SU-DHL-6 (cell line): ENCODE measurements around the gene CIB2.

Experiments
- H2AFZ ChIP-seq: fragments of 200-600 bp; sonication (generic); 2 replicates; pipeline ENCODE4 v1.6.1; 2014; ENCODE audit warnings: low read depth, mild to moderate bottlenecking, moderate library complexity, mixed read lengths, antibody characterized with exemption, low read length; ENCODE audit not compliant: severe bottlenecking
- H3F3A ChIP-seq: fragments of 200-600 bp; shearing (Covaris generic); 2 replicates; pipeline ENCODE4 v1.6.0; 2016; ENCODE audit warnings: antibody characterized with exemption, mild to moderate bottlenecking; ENCODE audit not compliant: insufficient read depth
- H3K27ac ChIP-seq: fragments of 200-600 bp; sonication (generic); 2 replicates; pipeline ENCODE4 v1.5.1; 2016; ENCODE audit warnings: low read depth, mild to moderate bottlenecking, low read length, moderate library complexity, mixed read lengths
- H3K27me3 ChIP-seq: fragments of 200-600 bp; sonication (generic), shearing (Covaris generic); 2 replicates; pipeline ENCODE4 v1.6.0; 2014; ENCODE audit warnings: mild to moderate bottlenecking, low read length
- H3K36me3 ChIP-seq: fragments of 200-600 bp; sonication (generic); 2 replicates; pipeline ENCODE4 v1.6.1; 2014; ENCODE audit warnings: mild to moderate bottlenecking, low read length, mixed read lengths
- H3K4me2 ChIP-seq: fragments of 300-600, 200-600 bp; shearing (Covaris generic), sonication (generic); 2 replicates; pipeline ENCODE4 v1.6.0; 2014; ENCODE audit warnings: low read length, low read depth, mild to moderate bottlenecking; ENCODE audit not compliant: poor library complexity, severe bottlenecking
- H3K4me3 ChIP-seq: fragments of 200-600 bp; sonication (generic); 2 replicates; pipeline ENCODE4 v1.5.1; 2014; ENCODE audit warnings: antibody characterized with exemption, low read length, mild to moderate bottlenecking, mixed read lengths; ENCODE audit not compliant: insufficient read depth, poor library complexity, severe bottlenecking
- H3K79me2 ChIP-seq: fragments of 200-600 bp; sonication (generic); 2 replicates; pipeline ENCODE4 v1.6.1; 2014; ENCODE audit warnings: mild to moderate bottlenecking, low read length, moderate library complexity; ENCODE audit not compliant: insufficient read depth
- H3K9ac ChIP-seq: fragments of 200-600 bp; sonication (generic); 2 replicates; pipeline ENCODE4 v1.7.0; 2014; ENCODE audit warnings: mild to moderate bottlenecking, low read length
- H3K9me2 ChIP-seq: fragments of 200-600 bp; sonication (generic); replicated peaks from 2 replicates; pipeline ENCODE4 v1.6.1; 2014; ENCODE audit warnings: low read length; ENCODE audit not compliant: insufficient read depth
- H3K9me3 ChIP-seq: fragments of 200-600 bp; sonication (generic); 2 replicates; pipeline ENCODE4 v1.6.1; 2014; ENCODE audit warnings: low read length, mixed read lengths; ENCODE audit not compliant: insufficient read depth
- H4K20me1 ChIP-seq: fragments of 200-600 bp; sonication (generic); 2 replicates; pipeline ENCODE4 v1.6.1; 2014; ENCODE audit warnings: low read depth, mild to moderate bottlenecking, antibody characterized with exemption, low read length, moderate library complexity, mixed read lengths
- EZH2phosphoT487 ChIP-seq: fragments of 200-600 bp; sonication (generic), shearing (Covaris generic); conservative IDR thresholded peaks from 2 replicates; pipeline ENCODE4 v1.6.1; 2018; ENCODE audit warnings: mild to moderate bottlenecking, antibody characterized with exemption, low read length, moderate library complexity, mixed read lengths
- TF ChIP-seq, protein P1 (sequence below): fragments of 200-600 bp; sonication (generic); IDR thresholded peaks from one replicate; pipeline ENCODE4 v1.5.1; 2017; ENCODE audit warnings: antibody characterized with exemption, mild to moderate bottlenecking, low read length, moderate library complexity; ENCODE audit not compliant: insufficient read depth, poor library complexity, severe bottlenecking

The CIB2 gene

DNA sequence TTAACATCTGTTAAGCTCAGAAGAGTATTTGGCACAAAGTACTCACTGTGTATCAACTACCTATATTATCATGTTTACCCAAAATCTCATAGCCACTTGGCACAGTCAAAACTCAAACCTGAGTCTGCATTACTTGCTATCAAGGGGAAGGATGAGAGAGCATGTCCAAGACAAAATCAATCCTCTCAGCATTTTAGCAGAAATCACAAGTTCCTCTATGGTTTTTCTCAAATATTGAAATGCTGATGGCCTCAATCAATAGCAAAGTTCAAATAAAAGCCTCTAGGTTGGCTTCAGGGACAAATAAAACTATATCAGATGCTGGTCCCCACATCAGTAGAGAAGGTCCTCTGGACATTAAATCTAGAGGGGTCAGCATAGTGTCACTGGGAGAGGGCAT is 68.0 kb downstream of the CIB2 start:
- H3F3A ChIP-seq = no peaks in the 10 kb centered on the region
- peaks cover 19% of the 10 kb centered on the region; the same call in 1 of the 2 replicates for H3K79me2 ChIP-seq

DNA sequence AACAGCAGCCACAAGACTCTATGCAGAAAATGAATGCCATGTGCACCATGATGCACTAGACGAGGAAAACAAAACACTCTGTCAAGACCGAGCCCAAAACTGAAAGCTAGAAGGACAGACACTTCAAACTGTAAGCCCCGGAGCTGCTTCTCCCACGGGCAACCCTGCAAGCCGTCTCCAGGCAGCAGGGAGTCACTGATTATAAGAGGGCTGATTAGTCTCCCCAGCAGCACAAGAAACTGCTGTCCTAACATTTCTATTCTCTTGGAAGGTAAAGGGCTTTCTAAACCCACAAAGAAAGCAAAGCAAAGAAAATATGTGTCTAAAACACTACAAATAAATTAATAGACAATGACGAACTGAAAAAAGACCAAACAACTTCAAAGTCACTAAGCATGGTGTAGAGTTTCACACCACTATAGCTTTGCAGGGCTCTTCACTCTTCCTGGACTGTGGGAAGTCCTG is 69.2 kb downstream of the CIB2 start:
- Histone ChIP-seq H3K9me3 (no peaks in the 10 kb centered on the region), H2AFZ (no peak overlapping the region), H4K20me1 (no peaks in the 10 kb centered on the region; the same call in 1 of the 2 replicates), H3K9ac (no peak overlapping the region), H3K9me2 (no peaks in the 10 kb centered on the region), H3K27me3 (no peaks in the 10 kb centered on the region), H3K36me3 (no peaks in the 10 kb centered on the region), H3K79me2 (peaks cover 19% of the 10 kb centered on the region; the same call in 1 of the 2 replicates), H3K4me2 (no peak overlapping the region), H3K27ac (no peak overlapping the region), H3F3A (no peaks in the 10 kb centered on the region), H3K4me3 (no peak overlapping the region)
- no peak for TF ChIP-seq EZH2phosphoT487
- TF ChIP-seq, protein P1, sequence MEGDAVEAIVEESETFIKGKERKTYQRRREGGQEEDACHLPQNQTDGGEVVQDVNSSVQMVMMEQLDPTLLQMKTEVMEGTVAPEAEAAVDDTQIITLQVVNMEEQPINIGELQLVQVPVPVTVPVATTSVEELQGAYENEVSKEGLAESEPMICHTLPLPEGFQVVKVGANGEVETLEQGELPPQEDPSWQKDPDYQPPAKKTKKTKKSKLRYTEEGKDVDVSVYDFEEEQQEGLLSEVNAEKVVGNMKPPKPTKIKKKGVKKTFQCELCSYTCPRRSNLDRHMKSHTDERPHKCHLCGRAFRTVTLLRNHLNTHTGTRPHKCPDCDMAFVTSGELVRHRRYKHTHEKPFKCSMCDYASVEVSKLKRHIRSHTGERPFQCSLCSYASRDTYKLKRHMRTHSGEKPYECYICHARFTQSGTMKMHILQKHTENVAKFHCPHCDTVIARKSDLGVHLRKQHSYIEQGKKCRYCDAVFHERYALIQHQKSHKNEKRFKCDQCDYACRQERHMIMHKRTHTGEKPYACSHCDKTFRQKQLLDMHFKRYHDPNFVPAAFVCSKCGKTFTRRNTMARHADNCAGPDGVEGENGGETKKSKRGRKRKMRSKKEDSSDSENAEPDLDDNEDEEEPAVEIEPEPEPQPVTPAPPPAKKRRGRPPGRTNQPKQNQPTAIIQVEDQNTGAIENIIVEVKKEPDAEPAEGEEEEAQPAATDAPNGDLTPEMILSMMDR = no peak

More for the DNA sequence above, 68.0 kb downstream of the CIB2 start:
- Histone ChIP-seq H3K9ac (no peak overlapping the region), H2AFZ (no peak overlapping the region), H3K9me3 (no peaks in the 10 kb centered on the region), H3K4me3 (no peak overlapping the region), H3K4me2 (no peak overlapping the region), H3K36me3 (no peaks in the 10 kb centered on the region), H3K27ac (no peak overlapping the region), H3K9me2 (no peaks in the 10 kb centered on the region), H3K27me3 (no peaks in the 10 kb centered on the region), H4K20me1 (peaks cover 9% of the 10 kb centered on the region; the same call in 1 of the 2 replicates)
- TF ChIP-seq, protein P1 = no peak
- no peak for TF ChIP-seq EZH2phosphoT487

DNA sequence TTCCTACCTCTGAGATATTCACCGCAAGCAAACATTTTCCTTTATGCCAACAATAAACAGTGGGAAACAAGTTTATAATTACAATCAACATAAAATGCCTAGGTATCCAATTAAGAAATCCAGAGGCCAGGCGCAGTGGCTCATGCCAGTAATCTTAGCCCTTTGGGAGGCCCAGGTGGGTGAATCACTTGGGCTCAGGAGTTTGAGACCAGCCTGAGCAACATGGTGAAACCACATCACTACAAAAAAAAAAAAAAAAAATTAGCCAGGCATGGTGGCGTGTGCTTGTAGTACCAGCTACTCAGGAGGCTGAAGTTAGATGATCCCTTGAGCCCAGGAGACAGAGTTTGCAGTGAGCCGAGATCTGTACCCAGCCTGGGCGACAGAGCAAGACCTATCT is 71.0 kb downstream of the CIB2 start:
- Histone ChIP-seq H3K79me2 (peaks cover 19% of the 10 kb centered on the region; the same call in 1 of the 2 replicates), H3K27ac (no peak overlapping the region)

More for the DNA sequence above, 71.0 kb downstream of the CIB2 start:
- H3K4me3 ChIP-seq = no peak overlapping the region
- TF ChIP-seq EZH2phosphoT487 = no peak
- TF ChIP-seq, protein P1 = no peak
- H2AFZ ChIP-seq = no peak overlapping the region
- H3F3A ChIP-seq = no peaks in the 10 kb centered on the region
- no peak overlapping the region for H3K4me2 ChIP-seq
- no peak overlapping the region for H3K9ac ChIP-seq
- H3K36me3 ChIP-seq = no peaks in the 10 kb centered on the region
- no peaks in the 10 kb centered on the region for H3K9me2 ChIP-seq
- no peaks in the 10 kb centered on the region; the same call in 1 of the 2 replicates for H4K20me1 ChIP-seq
- H3K27me3 ChIP-seq = no peaks in the 10 kb centered on the region
- H3K9me3 ChIP-seq = no peaks in the 10 kb centered on the region
